ENCODE data around the gene ALLC. TPM values are rescaled to one million over a fixed set of nuclear protein-coding genes. Genes with fewer than 3 reads are reported as not detected.

Gene ALLC
- total RNA-seq, 1 donor from 2014 or later = not detected

GRCh38 chr2:3696545-3696944 lies 38.5 kb downstream of the ALLC start:
- TF ChIP-seq, protein P1, sequence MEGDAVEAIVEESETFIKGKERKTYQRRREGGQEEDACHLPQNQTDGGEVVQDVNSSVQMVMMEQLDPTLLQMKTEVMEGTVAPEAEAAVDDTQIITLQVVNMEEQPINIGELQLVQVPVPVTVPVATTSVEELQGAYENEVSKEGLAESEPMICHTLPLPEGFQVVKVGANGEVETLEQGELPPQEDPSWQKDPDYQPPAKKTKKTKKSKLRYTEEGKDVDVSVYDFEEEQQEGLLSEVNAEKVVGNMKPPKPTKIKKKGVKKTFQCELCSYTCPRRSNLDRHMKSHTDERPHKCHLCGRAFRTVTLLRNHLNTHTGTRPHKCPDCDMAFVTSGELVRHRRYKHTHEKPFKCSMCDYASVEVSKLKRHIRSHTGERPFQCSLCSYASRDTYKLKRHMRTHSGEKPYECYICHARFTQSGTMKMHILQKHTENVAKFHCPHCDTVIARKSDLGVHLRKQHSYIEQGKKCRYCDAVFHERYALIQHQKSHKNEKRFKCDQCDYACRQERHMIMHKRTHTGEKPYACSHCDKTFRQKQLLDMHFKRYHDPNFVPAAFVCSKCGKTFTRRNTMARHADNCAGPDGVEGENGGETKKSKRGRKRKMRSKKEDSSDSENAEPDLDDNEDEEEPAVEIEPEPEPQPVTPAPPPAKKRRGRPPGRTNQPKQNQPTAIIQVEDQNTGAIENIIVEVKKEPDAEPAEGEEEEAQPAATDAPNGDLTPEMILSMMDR (IDR thresholded peaks at IDR 0.05) = no peak
- no peak overlapping the region for H3K27ac Mint-ChIP-seq (ENCODE audit: unreplicated experiment)
- no peaks in the 10 kb centered on the region for H3K9me3 Mint-ChIP-seq (ENCODE audit: unreplicated experiment)
- no peaks in the 10 kb centered on the region for H3K4me1 Mint-ChIP-seq (ENCODE audit: unreplicated experiment)
- H3K36me3 Mint-ChIP-seq (ENCODE audit: unreplicated experiment) = no peaks in the 10 kb centered on the region
- peaks cover 27% of the 10 kb centered on the region for H3K27me3 Mint-ChIP-seq (ENCODE audit: unreplicated experiment)
- H3K4me3 Mint-ChIP-seq (ENCODE audit: unreplicated experiment) = no peak overlapping the region
- DNase-seq (ENCODE audit: extremely low spot score, unreplicated experiment) = no peak

GRCh38 chr2:3701071-3701470 lies 43.1 kb downstream of the ALLC start:
- Mint-ChIP-seq H3K27ac (ENCODE audit: unreplicated experiment) (no peak overlapping the region), H3K27me3 (ENCODE audit: unreplicated experiment) (peaks cover 40% of the 10 kb centered on the region), H3K9me3 (ENCODE audit: unreplicated experiment) (no peaks in the 10 kb centered on the region), H3K4me1 (ENCODE audit: unreplicated experiment) (peaks cover 11% of the 10 kb centered on the region), H3K4me3 (ENCODE audit: unreplicated experiment) (no peak overlapping the region), H3K36me3 (ENCODE audit: unreplicated experiment) (no peaks in the 10 kb centered on the region)
- TF ChIP-seq, protein P1 (IDR thresholded peaks at IDR 0.05) = no peak
- no peak for DNase-seq (ENCODE audit: extremely low spot score, unreplicated experiment)

DNA sequence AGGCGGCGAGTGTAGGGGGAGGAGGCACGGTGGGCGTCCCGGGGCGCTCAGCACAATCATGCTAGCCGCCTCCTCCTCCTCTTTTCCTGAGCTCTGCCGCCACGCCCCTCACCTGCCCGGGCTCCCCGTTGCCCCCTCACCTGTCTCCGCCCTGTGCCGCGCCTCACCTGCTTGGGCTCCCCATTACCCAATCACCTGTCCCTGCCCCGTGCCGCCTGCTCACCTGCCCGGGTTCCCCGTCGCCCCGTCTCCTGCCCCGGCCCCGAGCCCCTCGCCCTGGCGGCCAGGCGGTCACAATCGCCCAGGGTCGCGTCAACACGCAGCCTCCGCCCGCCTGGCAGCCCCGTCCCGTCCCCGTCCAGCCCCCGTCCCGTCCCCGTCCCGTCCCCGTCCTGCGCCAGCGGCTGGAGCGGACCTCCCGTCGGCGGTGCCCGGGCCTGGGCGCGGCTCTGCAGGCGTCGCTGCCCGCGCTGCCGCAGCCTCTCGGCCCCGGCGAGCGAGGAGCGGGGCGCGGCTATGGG lies 45.3 kb downstream of the ALLC start, which contains the start of gene DCDC2C:
Gene DCDC2C (plus strand): TSS at position 340 of the 521 bp plus-strand sequence. CDS start 177 bp downstream, at position 517.
- H3K4me1 Mint-ChIP-seq (ENCODE audit: unreplicated experiment) = peaks cover 21% of the 10 kb centered on the region
- H3K9me3 Mint-ChIP-seq (ENCODE audit: unreplicated experiment) = no peaks in the 10 kb centered on the region
- H3K27ac Mint-ChIP-seq (ENCODE audit: unreplicated experiment) = no peak within 1 kb of the TSS
- no peak within 1 kb of the TSS for H3K4me3 Mint-ChIP-seq (ENCODE audit: unreplicated experiment)
- H3K36me3 Mint-ChIP-seq (ENCODE audit: unreplicated experiment) = no peaks in the 10 kb centered on the region
- no peak for DNase-seq (ENCODE audit: extremely low spot score, unreplicated experiment)
- TF ChIP-seq, protein P1 (IDR thresholded peaks at IDR 0.05) = no peak
- H3K27me3 Mint-ChIP-seq (ENCODE audit: unreplicated experiment) = peaks cover 40% of the 10 kb centered on the region

GRCh38 chr2:3703757-3704355 lies 45.9 kb downstream of the ALLC start:
- Mint-ChIP-seq H3K4me3 (ENCODE audit: unreplicated experiment) (no peak overlapping the region), H3K4me1 (ENCODE audit: unreplicated experiment) (peaks cover 21% of the 10 kb centered on the region), H3K27me3 (ENCODE audit: unreplicated experiment) (peaks cover 42% of the 10 kb centered on the region), H3K9me3 (ENCODE audit: unreplicated experiment) (no peaks in the 10 kb centered on the region), H3K27ac (ENCODE audit: unreplicated experiment) (no peak overlapping the region), H3K36me3 (ENCODE audit: unreplicated experiment) (no peaks in the 10 kb centered on the region)
- TF ChIP-seq, protein P1 (IDR thresholded peaks at IDR 0.05) = no peak
- DNase-seq (ENCODE audit: extremely low spot score, unreplicated experiment) = no peak

- TF ChIP-seq, protein P1 (IDR thresholded peaks at IDR 0.05) = no peak
- Mint-ChIP-seq H3K4me3 (ENCODE audit: unreplicated experiment) (peak overlapping the region; percentile 6), H3K27ac (ENCODE audit: unreplicated experiment) (peak overlapping the region; percentile 43), H3K9me3 (ENCODE audit: unreplicated experiment) (no peaks in the 10 kb centered on the region), H3K36me3 (ENCODE audit: unreplicated experiment) (no peaks in the 10 kb centered on the region), H3K4me1 (ENCODE audit: unreplicated experiment) (peaks cover 21% of the 10 kb centered on the region), H3K27me3 (ENCODE audit: unreplicated experiment) (peaks cover 42% of the 10 kb centered on the region)
- no peak for DNase-seq (ENCODE audit: extremely low spot score, unreplicated experiment)
These were observed 46.7 kb downstream of the ALLC start for GRCh38 chr2:3704692-3705091.
